Effector CD4-positive, alpha-beta T cell (primary cell): Measurements from ENCODE around the gene SPACA6.
A peak's percentile ranks its signal among the peaks of the same experiment; 100 is the strongest.

Experiments used
- DNase-seq: peaks from one replicate; pipeline ENCODE4 v3.0.0-alpha.2; 2020

Gene SPACA6

GRCh38 chr19:51689751-51690453, 3.2 kb upstream of the SPACA6 start:
- DNase-seq = no peak

- peak; percentile 60 for DNase-seq
Observed at GRCh38 chr19:51690454-51691073, 2.6 kb upstream of the SPACA6 start.

- no peak for DNase-seq
Observed at GRCh38 chr19:51691074-51691583, 2.0 kb upstream of the SPACA6 start.

- no peak for DNase-seq
Observed at GRCh38 chr19:51691584-51692428, 1.3 kb upstream of the SPACA6 start.

- DNase-seq = no peak
Observed at GRCh38 chr19:51692468-51692867, 662 bp upstream of the SPACA6 start.

GRCh38 chr19:51693819-51694218, 689 bp downstream of the SPACA6 start:
- no peak for DNase-seq

GRCh38 chr19:51694318-51695085, 1.4 kb downstream of the SPACA6 start:
- no peak for DNase-seq

- DNase-seq = no peak
Observed at GRCh38 chr19:51695088-51695487, 2.0 kb downstream of the SPACA6 start.

GRCh38 chr19:51695702-51696315, 2.7 kb downstream of the SPACA6 start:
- no peak for DNase-seq

- no peak for DNase-seq
Observed at GRCh38 chr19:51696606-51697005, 3.5 kb downstream of the SPACA6 start.

- no peak for DNase-seq
Observed at GRCh38 chr19:51697169-51697776, 4.1 kb downstream of the SPACA6 start.

- DNase-seq = no peak
Observed at GRCh38 chr19:51698296-51698695, 5.2 kb downstream of the SPACA6 start.

- no peak for DNase-seq
Observed at GRCh38 chr19:51699170-51699569, 6.0 kb downstream of the SPACA6 start.

GRCh38 chr19:51701468-51702100, 8.5 kb downstream of the SPACA6 start:
- DNase-seq = no peak

- DNase-seq = no peak
Observed at GRCh38 chr19:51702103-51702824, 9.1 kb downstream of the SPACA6 start.

GRCh38 chr19:51702825-51703574, 9.9 kb downstream of the SPACA6 start:
- no peak for DNase-seq

- peak; percentile 93 for DNase-seq
Observed at GRCh38 chr19:51703575-51704515, 10.7 kb downstream of the SPACA6 start.

- DNase-seq = no peak
Observed at GRCh38 chr19:51704626-51705025, 11.5 kb downstream of the SPACA6 start.

GRCh38 chr19:51706296-51706695, 13.2 kb downstream of the SPACA6 start:
- no peak for DNase-seq
